Peyer's patch (tissue), 4 donors: ENCODE data around the gene SMC1B. TPM values are rescaled to one million over a fixed set of nuclear protein-coding genes. Genes with fewer than 3 reads are reported as not detected.
"Not testable (repeated sequence)": the region's sequence is repeated elsewhere in the genome, so short reads cannot be mapped to it uniquely, and the experiment has no call there.

Source experiments
- DNase-seq, 3 donors: peaks; one replicate each; pipeline ENCODE4 v3.0.0-alpha.2; 2017 to 2019
- H3K27ac ChIP-seq, 4 donors: fragments of 200-600 bp; sonication (generic); one replicate each; pipeline ENCODE4 v1.5.1; 2016 to 2019
- H3K27me3 ChIP-seq, 2 donors: fragments of 200-600 bp; sonication (generic); one replicate each; pipeline ENCODE4 v1.5.1; 2019
- H3K36me3 ChIP-seq, 3 donors: fragments of 200-600 bp; sonication (generic); one replicate each; pipeline ENCODE4 v1.5.1; 2016 to 2019
- H3K4me1 ChIP-seq, 4 donors: fragments of 200-600 bp; sonication (generic); one replicate each; pipeline ENCODE4 v1.5.1; 2016 to 2019
- H3K4me3 ChIP-seq, 4 donors: fragments of 200-600 bp; sonication (generic); 1 replicate in 3 of 4; 2 replicates in 1 of 4; pipeline ENCODE4 v1.5.1; 2016 to 2019; ENCODE audit warnings: mild to moderate bottlenecking in 1 of 4
- H3K9me3 ChIP-seq, 4 donors: fragments of 200-600 bp; sonication (generic); one replicate each; pipeline ENCODE4 v1.5.1; 2016 to 2019; ENCODE audit warnings: mild to moderate bottlenecking in 1 of 4
- CTCF ChIP-seq, 6 experiments: fragments of 450-650 bp in 4 of 6; fragments of 200-600 bp in 2 of 6; sonication (generic) in 1 of 6; IDR thresholded peaks; one replicate each; pipeline ENCODE4 v1.5.1; 2017 to 2019; ENCODE audit warnings: antibody characterized with exemption in 6 of 6, mild to moderate bottlenecking in 3 of 6, moderate library complexity in 1 of 6
- POLR2A ChIP-seq, 2 donors: fragments of 450-650 bp; IDR thresholded peaks; one replicate each; pipeline ENCODE4 v1.5.1; 2017; ENCODE audit warnings: antibody characterized with exemption in 2 of 2, mild to moderate bottlenecking in 2 of 2, moderate library complexity in 2 of 2
- total RNA-seq, 4 donors: library from RNA; depleted of rRNA; stranded (reverse); fragments of >200 nt; gene quantifications; one replicate each; pipeline ENCODE4 v1.1.0, GENCODE V29; 2016

Gene SMC1B
- total RNA-seq, 4 donors from 2014 or later = not detected

GRCh38 chr22:45366713-45367112 lies 46.7 kb downstream of the SMC1B start:
- no peak overlapping the region for H3K4me3 ChIP-seq
- no peaks in the 10 kb centered on the region for H3K27me3 ChIP-seq
- no peaks in the 10 kb centered on the region for H3K4me1 ChIP-seq
- no peaks in the 10 kb centered on the region for H3K36me3 ChIP-seq
- no peak for DNase-seq
- TF ChIP-seq CTCF (IDR thresholded peaks at IDR 0.05) (no peak), POLR2A (IDR thresholded peaks at IDR 0.05) (no peak)
- H3K9me3 ChIP-seq = peaks cover 0 to 11% (median 0%) of the 10 kb centered on the region in 4 donors
- H3K27ac ChIP-seq = no peak overlapping the region

- DNase-seq = no peak
- no peak for TF ChIP-seq POLR2A (IDR thresholded peaks at IDR 0.05)
- no peak for TF ChIP-seq CTCF (IDR thresholded peaks at IDR 0.05)
- no peak overlapping the region for H3K27ac ChIP-seq
- no peak overlapping the region for H3K4me3 ChIP-seq
- no peaks in the 10 kb centered on the region for H3K4me1 ChIP-seq
- H3K27me3 ChIP-seq = no peaks in the 10 kb centered on the region
- no peaks in the 10 kb centered on the region for H3K36me3 ChIP-seq
- no peaks in the 10 kb centered on the region for H3K9me3 ChIP-seq
Observed at GRCh38 chr22:45359627-45360026, 53.8 kb downstream of the SMC1B start.

- no peaks in the 10 kb centered on the region for H3K9me3 ChIP-seq
- no peaks in the 10 kb centered on the region for H3K27me3 ChIP-seq
- H3K4me3 ChIP-seq = no peak overlapping the region
- H3K4me1 ChIP-seq = no peaks in the 10 kb centered on the region
- no peak overlapping the region for H3K27ac ChIP-seq
- no peaks in the 10 kb centered on the region for H3K36me3 ChIP-seq
- TF ChIP-seq POLR2A (IDR thresholded peaks at IDR 0.05) (no peak), CTCF (IDR thresholded peaks at IDR 0.05) (no peak)
- no peak for DNase-seq
Observed at GRCh38 chr22:45358127-45358526, 55.3 kb downstream of the SMC1B start.

- no peaks in the 10 kb centered on the region for H3K27me3 ChIP-seq
- no peak for DNase-seq
- TF ChIP-seq POLR2A (IDR thresholded peaks at IDR 0.05) (no peak), CTCF (IDR thresholded peaks at IDR 0.05) (no peak)
- no peak overlapping the region for H3K4me3 ChIP-seq
- no peaks in the 10 kb centered on the region for H3K9me3 ChIP-seq
- H3K4me1 ChIP-seq = no peaks in the 10 kb centered on the region
- H3K36me3 ChIP-seq = no peaks in the 10 kb centered on the region
- no peak overlapping the region for H3K27ac ChIP-seq
Observed at GRCh38 chr22:45357490-45357889, 55.9 kb downstream of the SMC1B start.

GRCh38 chr22:45353786-45354185 lies 59.6 kb downstream of the SMC1B start:
- Histone ChIP-seq H3K4me1 (no peaks in the 10 kb centered on the region), H3K27ac (no peak overlapping the region), H3K36me3 (no peaks in the 10 kb centered on the region), H3K27me3 (no peaks in the 10 kb centered on the region), H3K4me3 (no peak overlapping the region), H3K9me3 (no peaks in the 10 kb centered on the region)
- DNase-seq = no peak
- TF ChIP-seq CTCF (IDR thresholded peaks at IDR 0.05) = no peak
- no peak for TF ChIP-seq POLR2A (IDR thresholded peaks at IDR 0.05)

GRCh38 chr22:45352757-45353156 lies 60.6 kb downstream of the SMC1B start:
- not testable (repeated sequence) for H3K4me1 ChIP-seq

More at GRCh38 chr22:45352757-45353156, 60.6 kb downstream of the SMC1B start:
- not testable (repeated sequence) for H3K27ac ChIP-seq, H3K27me3 ChIP-seq, H3K9me3 ChIP-seq, H3K36me3 ChIP-seq, DNase-seq, H3K4me3 ChIP-seq
